Astrocyte (in vitro differentiated cells and primary cell): ENCODE measurements around the gene DNHD1.

ENCODE experiments used
- EZH2 ChIP-seq: IDR thresholded peaks from 2 replicates; pipeline ENCODE4 v1.6.1; 2012; ENCODE audit warnings: mild to moderate bottlenecking, low read length, inconsistent platforms; ENCODE audit not compliant: insufficient read depth
- TF ChIP-seq, protein P1 (sequence below): IDR thresholded peaks from 2 replicates; pipeline ENCODE4 v1.5.1; 2011; ENCODE audit warnings: low read depth, mild to moderate bottlenecking, inconsistent platforms, low read length, moderate library complexity; ENCODE audit not compliant: insufficient read depth

- TF ChIP-seq, protein P1, sequence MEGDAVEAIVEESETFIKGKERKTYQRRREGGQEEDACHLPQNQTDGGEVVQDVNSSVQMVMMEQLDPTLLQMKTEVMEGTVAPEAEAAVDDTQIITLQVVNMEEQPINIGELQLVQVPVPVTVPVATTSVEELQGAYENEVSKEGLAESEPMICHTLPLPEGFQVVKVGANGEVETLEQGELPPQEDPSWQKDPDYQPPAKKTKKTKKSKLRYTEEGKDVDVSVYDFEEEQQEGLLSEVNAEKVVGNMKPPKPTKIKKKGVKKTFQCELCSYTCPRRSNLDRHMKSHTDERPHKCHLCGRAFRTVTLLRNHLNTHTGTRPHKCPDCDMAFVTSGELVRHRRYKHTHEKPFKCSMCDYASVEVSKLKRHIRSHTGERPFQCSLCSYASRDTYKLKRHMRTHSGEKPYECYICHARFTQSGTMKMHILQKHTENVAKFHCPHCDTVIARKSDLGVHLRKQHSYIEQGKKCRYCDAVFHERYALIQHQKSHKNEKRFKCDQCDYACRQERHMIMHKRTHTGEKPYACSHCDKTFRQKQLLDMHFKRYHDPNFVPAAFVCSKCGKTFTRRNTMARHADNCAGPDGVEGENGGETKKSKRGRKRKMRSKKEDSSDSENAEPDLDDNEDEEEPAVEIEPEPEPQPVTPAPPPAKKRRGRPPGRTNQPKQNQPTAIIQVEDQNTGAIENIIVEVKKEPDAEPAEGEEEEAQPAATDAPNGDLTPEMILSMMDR = no peak
- TF ChIP-seq EZH2 = no peak
Measured at GRCh38 chr11:6475936-6476335, 21.1 kb upstream of the DNHD1 start.
